ENCODE results near the gene NTN1.

Gene NTN1

DNA sequence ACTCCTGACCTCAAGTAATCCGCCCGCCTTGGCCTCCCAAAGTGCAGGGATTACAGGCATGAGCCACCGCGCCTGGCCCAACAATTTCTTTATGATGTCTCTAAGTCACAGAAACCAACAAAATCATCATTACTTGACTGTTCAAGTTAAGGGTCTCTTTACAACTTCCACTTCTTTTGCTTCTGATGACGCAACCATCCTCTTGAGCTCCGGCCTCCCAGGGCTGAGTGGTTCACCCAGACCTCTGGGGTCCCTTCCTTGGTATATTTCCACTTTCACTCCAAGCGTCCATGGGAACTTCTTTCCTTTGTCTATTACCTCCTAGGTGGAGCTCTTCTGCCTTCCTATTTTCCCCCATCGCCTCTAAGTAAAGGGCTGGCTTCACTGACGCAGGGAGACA lies 253.7 kb downstream of the NTN1 start:
- no peak for DNase-seq (ENCODE audit: low read depth)

GRCh38 chr17:9279893-9280292 lies 258.6 kb downstream of the NTN1 start:
- DNase-seq (ENCODE audit: low read depth) = no peak

GRCh38 chr17:9283909-9284308 lies 262.6 kb downstream of the NTN1 start:
- no peak for DNase-seq (ENCODE audit: low read depth)

- no peak for DNase-seq (ENCODE audit: low read depth)
These were observed 263.6 kb downstream of the NTN1 start for GRCh38 chr17:9284884-9285283.

- no peak for DNase-seq (ENCODE audit: low read depth)
These were observed 264.5 kb downstream of the NTN1 start for GRCh38 chr17:9285602-9286427.

GRCh38 chr17:9286434-9286833 lies 265.1 kb downstream of the NTN1 start:
- no peak for DNase-seq (ENCODE audit: low read depth)

- no peak for DNase-seq (ENCODE audit: low read depth)
These were observed 266.0 kb downstream of the NTN1 start for GRCh38 chr17:9287306-9287705.

GRCh38 chr17:9290226-9290613 lies 268.9 kb downstream of the NTN1 start:
- DNase-seq (ENCODE audit: low read depth) = no peak

DNA sequence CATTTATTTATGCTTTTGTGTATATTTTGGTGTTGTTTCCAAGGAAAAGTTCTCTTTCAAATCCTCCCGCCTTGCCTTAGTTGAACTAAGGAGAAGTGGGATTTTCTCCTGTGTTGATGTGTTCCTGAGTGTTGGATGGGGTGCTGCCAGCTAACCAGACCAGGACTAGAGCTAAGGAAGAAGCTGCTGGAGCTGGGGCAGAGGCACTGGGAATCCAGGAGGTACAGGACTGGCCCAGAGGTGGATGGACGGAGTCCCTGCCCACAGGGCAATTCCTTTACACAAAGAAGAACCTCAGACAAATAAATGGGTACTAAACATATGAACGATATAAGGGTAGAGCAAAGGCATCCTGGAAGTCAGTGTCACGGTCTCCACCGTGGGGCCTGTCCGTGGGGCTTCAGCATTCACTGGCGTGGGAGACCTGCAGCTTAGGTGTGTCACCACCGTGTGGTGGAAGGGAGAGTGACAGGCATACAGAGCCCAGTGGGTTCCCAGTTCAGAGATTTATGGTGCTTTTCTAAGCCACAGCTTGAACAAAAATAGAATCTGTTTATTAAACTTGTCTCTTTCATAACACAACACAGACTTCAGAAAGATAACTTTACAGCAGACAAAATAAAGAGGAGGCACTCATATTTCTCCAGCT lies 270.7 kb downstream of the NTN1 start:
- DNase-seq (ENCODE audit: low read depth) = no peak

GRCh38 chr17:9292561-9292941 lies 271.2 kb downstream of the NTN1 start:
- DNase-seq (ENCODE audit: low read depth) = no peak
